ENCODE results near the gene CELA3B. TPM values are rescaled to one million over a fixed set of nuclear protein-coding genes. Genes with fewer than 3 reads are reported as not detected.

The CELA3B gene
- total and polyA plus RNA-seq, 7 donors = 0.20 to 6.9 (median 6.0) TPM; not detected in 4

DNA sequence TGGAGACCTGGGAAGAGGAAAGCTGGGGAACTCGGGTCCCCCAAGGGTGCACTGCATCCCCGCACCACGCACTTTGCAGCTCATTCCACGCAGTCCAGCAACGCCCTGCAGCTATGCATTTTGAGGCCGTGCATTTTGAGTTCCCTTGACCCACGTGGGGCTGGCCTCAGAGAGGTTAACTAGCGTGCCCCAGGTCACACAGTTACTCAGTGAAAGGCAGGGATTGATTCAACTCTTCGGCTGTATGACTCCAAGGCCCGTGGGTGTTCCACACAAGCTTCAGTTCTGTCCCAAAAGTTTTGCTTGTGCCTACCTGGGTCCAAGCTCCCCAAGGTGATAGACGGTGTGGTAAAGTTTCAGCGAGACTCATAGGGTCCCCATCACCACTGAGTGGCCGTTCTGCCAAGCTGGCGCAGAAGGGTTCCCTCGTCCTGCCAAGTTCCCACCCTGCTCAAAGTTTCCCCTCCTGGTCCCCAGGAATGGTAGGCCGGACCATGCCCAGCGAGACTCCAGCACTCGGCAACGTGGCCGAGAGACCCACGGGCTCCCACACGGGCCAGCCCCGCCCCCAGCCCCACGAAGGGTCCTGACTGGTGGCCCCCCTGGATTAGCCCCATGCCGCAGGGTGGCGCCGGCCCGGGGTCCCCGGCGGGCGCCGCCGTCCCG lies 40.3 kb upstream of the CELA3B start:
- WGBS, 2 donors = 4 to 13% methylated on average over 34 of the region's 34 CpGs
- DNase-seq = peak; percentile 73
- TF ChIP-seq, protein P1, sequence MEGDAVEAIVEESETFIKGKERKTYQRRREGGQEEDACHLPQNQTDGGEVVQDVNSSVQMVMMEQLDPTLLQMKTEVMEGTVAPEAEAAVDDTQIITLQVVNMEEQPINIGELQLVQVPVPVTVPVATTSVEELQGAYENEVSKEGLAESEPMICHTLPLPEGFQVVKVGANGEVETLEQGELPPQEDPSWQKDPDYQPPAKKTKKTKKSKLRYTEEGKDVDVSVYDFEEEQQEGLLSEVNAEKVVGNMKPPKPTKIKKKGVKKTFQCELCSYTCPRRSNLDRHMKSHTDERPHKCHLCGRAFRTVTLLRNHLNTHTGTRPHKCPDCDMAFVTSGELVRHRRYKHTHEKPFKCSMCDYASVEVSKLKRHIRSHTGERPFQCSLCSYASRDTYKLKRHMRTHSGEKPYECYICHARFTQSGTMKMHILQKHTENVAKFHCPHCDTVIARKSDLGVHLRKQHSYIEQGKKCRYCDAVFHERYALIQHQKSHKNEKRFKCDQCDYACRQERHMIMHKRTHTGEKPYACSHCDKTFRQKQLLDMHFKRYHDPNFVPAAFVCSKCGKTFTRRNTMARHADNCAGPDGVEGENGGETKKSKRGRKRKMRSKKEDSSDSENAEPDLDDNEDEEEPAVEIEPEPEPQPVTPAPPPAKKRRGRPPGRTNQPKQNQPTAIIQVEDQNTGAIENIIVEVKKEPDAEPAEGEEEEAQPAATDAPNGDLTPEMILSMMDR (IDR thresholded peaks at IDR 0.05) = no peak
- TF ChIP-seq POLR2AphosphoS5 (IDR thresholded peaks at IDR 0.05) = peak in 3 of 4 donors; percentile 13 to 49 (median 18)

DNA sequence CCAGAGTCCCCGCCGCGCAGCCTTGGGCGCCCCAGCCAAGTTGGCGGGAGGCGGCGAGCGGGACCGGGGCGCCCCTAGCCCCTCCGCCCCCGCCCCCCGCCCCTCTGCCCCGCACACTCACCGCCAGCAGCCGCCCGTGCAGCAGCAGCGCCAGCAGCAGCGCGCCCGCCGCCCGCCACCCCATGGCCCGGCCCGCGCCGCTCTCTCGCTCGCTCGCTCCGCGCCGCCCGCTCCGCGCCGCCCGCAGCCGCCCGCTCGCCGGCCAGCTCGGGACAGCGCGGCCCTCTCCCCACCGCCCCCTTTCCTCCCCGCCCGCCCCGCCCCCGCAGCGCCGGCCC lies 39.8 kb upstream of the CELA3B start, which contains the start of gene HSPG2:
HSPG2 (minus strand) TSS at position 277 of the 338 bp plus-strand sequence; CDS start at position 184, 93 bp downstream.
- TF ChIP-seq EP300 (IDR thresholded peaks at IDR 0.05) (no peak), POLR2AphosphoS5 (IDR thresholded peaks at IDR 0.05) (no peak), POLR2A (IDR thresholded peaks at IDR 0.05) (no peak)
- TF ChIP-seq, protein P1 (IDR thresholded peaks at IDR 0.05) = no peak
- Histone ChIP-seq H3K4me3 (peak within 1 kb of the TSS; percentile 67 to 95 (median 84)), H3K27me3 (no peaks in the 10 kb centered on the region), H3K36me3 (no peaks in the 10 kb centered on the region), H3K27ac (peak within 1 kb of the TSS; percentile 92 to 99 (median 98)), H3K4me1 (peaks cover 0 to 88% (median 83%) of the 10 kb centered on the region in 4 donors), H3K9me3 (no peaks in the 10 kb centered on the region)
- intact Hi-C loops (cut with DNase I) = loop anchor here (10.0 kb wide), 1 partner anchor 602 kb away; no protein-coding TSS in a partner anchor
- no peak for DNase-seq
- 0 to 1% methylated on average over 50 to 52 of the region's 52 CpGs for WGBS, 2 donors

More for the DNA sequence above, 40.3 kb upstream of the CELA3B start:
- H3K27me3 ChIP-seq = no peaks in the 10 kb centered on the region
- H3K36me3 ChIP-seq = no peaks in the 10 kb centered on the region
- H3K4me1 ChIP-seq = peaks cover 0 to 88% (median 83%) of the 10 kb centered on the region in 4 donors
- peak overlapping the region; percentile 67 to 95 (median 84) for H3K4me3 ChIP-seq
- no peaks in the 10 kb centered on the region for H3K9me3 ChIP-seq
- peak overlapping the region; percentile 90 to 99 (median 98) for H3K27ac ChIP-seq
- intact Hi-C loops (cut with DNase I) = loop anchor here (10.0 kb wide), 1 partner anchor 602 kb away; no protein-coding TSS in a partner anchor

DNA sequence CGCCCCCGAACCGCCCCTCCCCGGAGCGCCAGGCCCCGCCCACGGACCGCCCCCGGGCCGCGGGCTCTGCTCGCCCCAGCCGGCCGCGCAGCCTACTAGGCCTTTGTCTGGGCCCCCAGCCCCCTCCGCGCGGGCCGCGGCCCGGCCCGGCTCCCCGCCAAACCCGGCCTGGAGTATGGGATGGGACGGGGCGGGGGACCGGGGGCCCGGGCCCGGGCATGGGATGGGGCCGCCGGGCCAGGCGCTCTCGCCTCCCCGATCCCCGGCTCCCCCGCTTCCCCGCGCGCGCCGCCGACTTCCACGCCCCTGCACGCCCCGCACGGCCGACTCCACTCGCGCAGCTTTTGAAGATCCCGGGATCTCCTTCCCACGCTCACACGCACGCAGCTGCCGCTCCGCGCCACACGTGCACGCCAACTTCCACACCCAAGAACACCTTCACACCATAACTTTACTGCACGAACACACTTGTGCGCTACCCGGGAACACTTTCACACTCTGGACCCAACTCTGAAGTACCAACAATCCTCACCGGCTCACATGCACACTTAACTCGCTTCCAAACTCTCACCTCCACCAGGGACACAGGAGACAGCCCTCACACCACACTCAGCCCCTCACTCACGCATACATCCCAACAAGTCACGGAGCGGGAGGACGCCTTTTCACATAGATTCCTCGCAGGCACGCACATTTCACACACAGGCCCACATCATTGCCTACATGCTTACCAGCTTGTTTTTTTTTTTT lies 39.3 kb upstream of the CELA3B start:
- no peaks in the 10 kb centered on the region for H3K27me3 ChIP-seq
- peak overlapping the region; percentile 0 to 95 (median 68) for H3K4me3 ChIP-seq
- intact Hi-C loops (cut with DNase I) = loop anchor here (10.0 kb wide), 1 partner anchor 603 kb away; no protein-coding TSS in a partner anchor
- 10 to 11% methylated on average over 69 of the region's 69 CpGs for whole genome bisulfite sequencing, 2 donors
- peak; percentile 94 for DNase-seq
- peak overlapping the region; percentile 92 to 99 (median 96) for H3K27ac ChIP-seq
- H3K4me1 ChIP-seq = peaks cover 0 to 88% (median 83%) of the 10 kb centered on the region in 4 donors
- no peaks in the 10 kb centered on the region for H3K36me3 ChIP-seq
- TF ChIP-seq POLR2A (IDR thresholded peaks at IDR 0.05) (peak in 1 of 2 donors; percentile 72), EP300 (IDR thresholded peaks at IDR 0.05) (no peak), POLR2AphosphoS5 (IDR thresholded peaks at IDR 0.05) (peak; percentile 61 to 85 (median 81))
- TF ChIP-seq, protein P1 (IDR thresholded peaks at IDR 0.05) = no peak
- H3K9me3 ChIP-seq = no peaks in the 10 kb centered on the region

DNA sequence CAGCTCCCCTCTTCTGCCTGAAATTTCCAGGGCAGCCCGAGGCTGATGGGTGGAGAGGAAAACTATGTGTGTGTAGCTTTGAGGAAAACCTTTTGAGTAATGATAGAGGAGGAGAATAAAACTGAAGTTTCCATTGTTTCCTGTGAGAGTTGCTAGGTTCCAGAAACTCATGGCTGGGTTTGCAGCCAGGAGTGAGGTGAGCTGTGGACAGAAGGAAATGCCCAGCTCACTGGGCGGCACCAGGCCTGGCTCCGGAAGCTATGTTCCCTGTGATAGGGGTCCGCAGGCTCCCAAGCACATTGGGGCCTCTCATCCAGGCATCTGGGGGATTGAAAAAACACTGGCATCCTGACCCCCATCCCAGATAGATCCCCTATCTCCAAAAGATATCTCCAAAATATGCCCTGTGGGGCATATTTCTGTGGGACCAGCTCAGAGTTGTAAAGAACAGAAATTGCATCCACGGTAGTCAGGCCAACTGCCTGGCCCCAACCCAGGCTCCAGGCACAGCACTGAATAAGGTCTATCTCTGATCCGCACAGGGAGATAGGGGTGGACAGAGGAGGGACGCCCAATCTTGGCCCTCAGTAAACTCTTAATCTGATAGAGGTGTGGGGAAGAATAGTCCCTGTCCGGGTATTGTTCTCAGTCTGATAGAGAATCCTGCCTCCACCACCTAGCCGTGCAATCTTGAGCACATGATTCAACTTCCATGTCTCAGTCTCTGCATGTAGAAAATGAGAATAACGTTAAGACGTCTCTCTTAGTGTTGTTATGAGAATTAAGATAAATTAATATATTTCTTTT lies 37.9 kb upstream of the CELA3B start:
- no peak overlapping the region for H3K4me3 ChIP-seq
- no peaks in the 10 kb centered on the region for H3K9me3 ChIP-seq
- H3K27me3 ChIP-seq = no peaks in the 10 kb centered on the region
- TF ChIP-seq EP300 (IDR thresholded peaks at IDR 0.05) (no peak), POLR2A (IDR thresholded peaks at IDR 0.05) (no peak), POLR2AphosphoS5 (IDR thresholded peaks at IDR 0.05) (peak; percentile 7 to 41 (median 19))
- TF ChIP-seq, protein P1 (IDR thresholded peaks at IDR 0.05) = no peak
- H3K36me3 ChIP-seq = no peaks in the 10 kb centered on the region
- WGBS, 2 donors = 76 to 78% methylated on average over 11 of the region's 11 CpGs
- peak overlapping the region; percentile 92 to 99 (median 96) for H3K27ac ChIP-seq
- DNase-seq = peak; percentile 74
- intact Hi-C loops (cut with DNase I) = loop anchor here (10.0 kb wide), 1 partner anchor 604 kb away; no protein-coding TSS in a partner anchor
- peaks cover 3 to 86% (median 82%) of the 10 kb centered on the region in 4 donors for H3K4me1 ChIP-seq

Data from sigmoid colon (tissue), 7 donors.